Dermis blood vessel endothelial cell (primary cell): Measurements from ENCODE around the gene SLC8A1. TPM values are rescaled to one million over a fixed set of nuclear protein-coding genes. Genes with fewer than 3 reads are reported as not detected.

Experiments used
- DNase-seq: peaks from one replicate; pipeline ENCODE4 v3.0.0; 2010
- total RNA-seq: library from RNA; depleted of rRNA; stranded (reverse); fragments of >200 nt; gene quantifications from 2 replicates; pipeline ENCODE4 v1.2.3, GENCODE V29; 2014

The SLC8A1 gene
- total RNA-seq, 1 donor from 2014 or later = 1.5 TPM

- no peak for DNase-seq
Observed at GRCh38 chr2:40300391-40300790, 151.5 kb downstream of the SLC8A1 start.

GRCh38 chr2:40299781-40300180 is 152.1 kb downstream of the SLC8A1 start:
- DNase-seq = no peak

GRCh38 chr2:40299173-40299572 is 152.7 kb downstream of the SLC8A1 start:
- no peak for DNase-seq

- DNase-seq = no peak
Observed at GRCh38 chr2:40298026-40298425, 153.9 kb downstream of the SLC8A1 start.

- DNase-seq = no peak
Observed at GRCh38 chr2:40292291-40292690, 159.6 kb downstream of the SLC8A1 start.

GRCh38 chr2:40289771-40290404 is 162.0 kb downstream of the SLC8A1 start:
- no peak for DNase-seq

GRCh38 chr2:40287773-40288172 is 164.1 kb downstream of the SLC8A1 start:
- DNase-seq = no peak

GRCh38 chr2:40287195-40287594 is 164.7 kb downstream of the SLC8A1 start:
- no peak for DNase-seq

- no peak for DNase-seq
Observed at GRCh38 chr2:40286721-40287120, 165.2 kb downstream of the SLC8A1 start.

- DNase-seq = no peak
Observed at GRCh38 chr2:40285391-40285790, 166.5 kb downstream of the SLC8A1 start.

GRCh38 chr2:40284797-40285196 is 167.1 kb downstream of the SLC8A1 start:
- no peak for DNase-seq

GRCh38 chr2:40283111-40283909 is 168.6 kb downstream of the SLC8A1 start:
- no peak for DNase-seq

GRCh38 chr2:40282428-40282827 is 169.5 kb downstream of the SLC8A1 start:
- DNase-seq = no peak

GRCh38 chr2:40281021-40281940 is 170.6 kb downstream of the SLC8A1 start:
- DNase-seq = no peak

- no peak for DNase-seq
Observed at GRCh38 chr2:40279482-40279881, 172.4 kb downstream of the SLC8A1 start.

- no peak for DNase-seq
Observed at GRCh38 chr2:40279001-40279400, 172.9 kb downstream of the SLC8A1 start.

GRCh38 chr2:40276076-40276475 is 175.8 kb downstream of the SLC8A1 start:
- DNase-seq = no peak

GRCh38 chr2:40274270-40274669 is 177.6 kb downstream of the SLC8A1 start:
- DNase-seq = no peak

- no peak for DNase-seq
Observed at GRCh38 chr2:40273734-40274182, 178.1 kb downstream of the SLC8A1 start.

GRCh38 chr2:40271094-40271493 is 180.8 kb downstream of the SLC8A1 start:
- no peak for DNase-seq

GRCh38 chr2:40270372-40270771 is 181.5 kb downstream of the SLC8A1 start:
- no peak for DNase-seq

- no peak for DNase-seq
Observed at GRCh38 chr2:40268566-40268965, 183.3 kb downstream of the SLC8A1 start.

GRCh38 chr2:40266201-40266600 is 185.7 kb downstream of the SLC8A1 start:
- DNase-seq = no peak
